Esophagus muscularis mucosa (tissue), 4 donors: ENCODE data around the gene RAB33A. TPM values are rescaled to one million over a fixed set of nuclear protein-coding genes. Genes with fewer than 3 reads are reported as not detected.
A peak's percentile ranks its signal among the peaks of the same experiment; 100 is the strongest.

Experiments used
- DNase-seq: peaks from one replicate; pipeline ENCODE4 v3.0.0-alpha.2; 2017; ENCODE audit errors: extremely low spot score
- H3K27ac ChIP-seq, 4 donors: fragments of 200-600 bp; sonication (generic); replicated peaks in 1 of 4; 1 replicate in 3 of 4; 2 replicates in 1 of 4; pipeline ENCODE4 v1.5.1; 2016 to 2019; ENCODE audit warnings: mild to moderate bottlenecking in 1 of 4
- H3K27me3 ChIP-seq, 4 donors: fragments of 200-600 bp; sonication (generic); one replicate each; pipeline versions ENCODE4 v1.5.1 to v1.6.0; 2016 to 2019
- H3K36me3 ChIP-seq, 4 donors: fragments of 200-600 bp; sonication (generic); one replicate each; pipeline ENCODE4 v1.5.1; 2016 to 2019
- H3K4me1 ChIP-seq, 4 donors: fragments of 200-600 bp; sonication (generic); one replicate each; pipeline ENCODE4 v1.5.1; 2016 to 2019
- H3K4me3 ChIP-seq, 4 donors: fragments of 200-600 bp; sonication (generic); 1 replicate in 2 of 4; 2 replicates in 2 of 4; pipeline ENCODE4 v1.5.1; 2016 to 2019; ENCODE audit warnings: mild to moderate bottlenecking in 4 of 4, moderate library complexity in 1 of 4
- H3K9me3 ChIP-seq, 4 donors: fragments of 200-600 bp; sonication (generic); 1 replicate in 3 of 4; 2 replicates in 1 of 4; pipeline ENCODE4 v1.5.1; 2016 to 2019
- EP300 ChIP-seq: sonication (generic); formaldehyde crosslinking; IDR thresholded peaks from one replicate; pipeline ENCODE4 v1.6.1; 2017; ENCODE audit warnings: antibody characterized with exemption
- POLR2A ChIP-seq: fragments of 450-650 bp; IDR thresholded peaks from one replicate; pipeline ENCODE4 v1.6.1; 2017; ENCODE audit warnings: antibody characterized with exemption, moderate library complexity, mild to moderate bottlenecking, low read depth
- POLR2AphosphoS5 ChIP-seq, 2 donors: sonication (generic); formaldehyde crosslinking; IDR thresholded peaks; one replicate each; pipeline ENCODE4 v1.6.1; 2017; ENCODE audit warnings: antibody characterized with exemption in 2 of 2
- WGBS: methylation state at CpG from one replicate; pipeline ENCODE4 v1.1.5; 2018; 5-methylcytosine and 5-hydroxymethylcytosine counted together
- intact Hi-C: fragments of 100-400 bp; cut with DNase I; formaldehyde crosslinking; loops from one replicate; pipeline ENCODE4 v1.15.1; 2023
- total RNA-seq, 4 donors: library from RNA; depleted of rRNA; stranded (reverse); fragments of >200 nt; gene quantifications; one replicate each; pipeline versions ENCODE4 v1.1.0 to v1.2.1, GENCODE V29; 2016
- TF ChIP-seq, protein P1 (sequence below), 3 experiments: fragments of 200-600 bp in 2 of 3; fragments of 450-650 bp in 1 of 3; sonication (generic) in 2 of 3; IDR thresholded peaks; one replicate each; pipeline ENCODE4 v1.5.1; 2017 to 2019; ENCODE audit warnings: antibody characterized with exemption in 3 of 3, mild to moderate bottlenecking in 2 of 3, moderate library complexity in 1 of 3

Gene RAB33A
- total RNA-seq, 4 donors from 2014 or later, result 0.23 to 1.3 (median 0.91) TPM; not detected in 1

DNA sequence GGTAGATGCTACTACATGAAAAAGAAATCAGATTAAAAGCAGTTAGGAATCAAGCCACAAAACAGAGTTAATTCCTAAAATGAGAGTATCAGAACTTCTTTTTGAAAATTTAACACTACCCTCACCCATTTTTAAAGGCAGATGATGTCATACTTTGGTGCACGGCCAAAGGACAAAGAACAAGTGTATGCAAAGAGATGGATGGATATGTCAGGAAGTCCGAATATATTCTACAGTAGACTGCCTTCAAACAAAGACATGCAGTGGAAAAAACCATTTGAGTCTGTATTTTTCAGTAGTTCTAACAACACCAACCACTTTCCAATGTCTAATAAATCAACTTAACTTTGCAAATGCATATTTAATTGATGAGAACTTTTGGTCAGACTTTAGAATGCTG, 8.4 kb upstream of the RAB33A start:
- no peak for DNase-seq
- WGBS, result 59% methylated on average over 2 of the region's 2 CpGs
- Histone ChIP-seq H3K4me1 (peaks cover 11 to 27% (median 22%) of the 10 kb centered on the region in 4 donors), H3K27me3 (no peaks in the 10 kb centered on the region), H3K27ac (no peak overlapping the region), H3K9me3 (no peaks in the 10 kb centered on the region), H3K36me3 (no peaks in the 10 kb centered on the region), H3K4me3 (no peak overlapping the region)
- intact Hi-C loops, result no loop called here
- TF ChIP-seq POLR2A (no peak), EP300 (no peak)

DNA sequence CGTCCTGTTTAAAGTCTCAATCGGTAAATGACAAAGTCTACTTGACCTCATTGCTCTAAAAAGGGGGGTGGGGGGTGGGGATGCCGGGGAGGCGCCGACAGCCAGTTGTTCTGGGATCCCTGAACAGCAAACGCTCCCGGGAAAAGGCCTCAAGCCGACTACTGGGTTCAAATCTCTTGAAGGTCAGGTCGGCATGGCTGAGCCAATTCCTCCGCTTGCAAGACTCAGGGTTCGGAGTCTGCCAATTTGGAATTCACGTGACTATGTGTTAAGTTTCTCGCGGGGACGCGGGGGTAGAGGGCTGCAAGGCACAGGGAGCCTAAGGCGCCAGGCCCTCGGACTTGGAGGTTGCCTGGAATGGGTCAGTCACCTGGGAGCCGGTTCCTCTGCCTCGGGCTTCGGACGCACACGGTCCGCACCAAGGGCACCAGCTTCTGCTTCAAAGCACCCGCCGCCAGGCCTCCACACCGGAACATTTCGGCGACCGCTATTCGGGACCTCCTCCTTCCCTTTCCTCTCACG, 6.5 kb upstream of the RAB33A start:
- 50% methylated on average over 14 of the region's 32 CpGs for WGBS
- intact Hi-C loops, result no loop called here
- H3K4me1 ChIP-seq, result peaks cover 11 to 27% (median 22%) of the 10 kb centered on the region in 4 donors
- TF ChIP-seq POLR2A (no peak), POLR2AphosphoS5 (IDR thresholded peaks at IDR 0.05) (no peak), EP300 (no peak)
- TF ChIP-seq, protein P1, sequence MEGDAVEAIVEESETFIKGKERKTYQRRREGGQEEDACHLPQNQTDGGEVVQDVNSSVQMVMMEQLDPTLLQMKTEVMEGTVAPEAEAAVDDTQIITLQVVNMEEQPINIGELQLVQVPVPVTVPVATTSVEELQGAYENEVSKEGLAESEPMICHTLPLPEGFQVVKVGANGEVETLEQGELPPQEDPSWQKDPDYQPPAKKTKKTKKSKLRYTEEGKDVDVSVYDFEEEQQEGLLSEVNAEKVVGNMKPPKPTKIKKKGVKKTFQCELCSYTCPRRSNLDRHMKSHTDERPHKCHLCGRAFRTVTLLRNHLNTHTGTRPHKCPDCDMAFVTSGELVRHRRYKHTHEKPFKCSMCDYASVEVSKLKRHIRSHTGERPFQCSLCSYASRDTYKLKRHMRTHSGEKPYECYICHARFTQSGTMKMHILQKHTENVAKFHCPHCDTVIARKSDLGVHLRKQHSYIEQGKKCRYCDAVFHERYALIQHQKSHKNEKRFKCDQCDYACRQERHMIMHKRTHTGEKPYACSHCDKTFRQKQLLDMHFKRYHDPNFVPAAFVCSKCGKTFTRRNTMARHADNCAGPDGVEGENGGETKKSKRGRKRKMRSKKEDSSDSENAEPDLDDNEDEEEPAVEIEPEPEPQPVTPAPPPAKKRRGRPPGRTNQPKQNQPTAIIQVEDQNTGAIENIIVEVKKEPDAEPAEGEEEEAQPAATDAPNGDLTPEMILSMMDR (IDR thresholded peaks at IDR 0.05), result no peak
- H3K4me3 ChIP-seq, result peak overlapping the region; percentile 59 to 67 (median 64)
- H3K27me3 ChIP-seq, result no peaks in the 10 kb centered on the region
- no peaks in the 10 kb centered on the region for H3K9me3 ChIP-seq
- no peaks in the 10 kb centered on the region for H3K36me3 ChIP-seq
- H3K27ac ChIP-seq, result peak overlapping the region; percentile 85 to 91 (median 88)
- no peak for DNase-seq

DNA sequence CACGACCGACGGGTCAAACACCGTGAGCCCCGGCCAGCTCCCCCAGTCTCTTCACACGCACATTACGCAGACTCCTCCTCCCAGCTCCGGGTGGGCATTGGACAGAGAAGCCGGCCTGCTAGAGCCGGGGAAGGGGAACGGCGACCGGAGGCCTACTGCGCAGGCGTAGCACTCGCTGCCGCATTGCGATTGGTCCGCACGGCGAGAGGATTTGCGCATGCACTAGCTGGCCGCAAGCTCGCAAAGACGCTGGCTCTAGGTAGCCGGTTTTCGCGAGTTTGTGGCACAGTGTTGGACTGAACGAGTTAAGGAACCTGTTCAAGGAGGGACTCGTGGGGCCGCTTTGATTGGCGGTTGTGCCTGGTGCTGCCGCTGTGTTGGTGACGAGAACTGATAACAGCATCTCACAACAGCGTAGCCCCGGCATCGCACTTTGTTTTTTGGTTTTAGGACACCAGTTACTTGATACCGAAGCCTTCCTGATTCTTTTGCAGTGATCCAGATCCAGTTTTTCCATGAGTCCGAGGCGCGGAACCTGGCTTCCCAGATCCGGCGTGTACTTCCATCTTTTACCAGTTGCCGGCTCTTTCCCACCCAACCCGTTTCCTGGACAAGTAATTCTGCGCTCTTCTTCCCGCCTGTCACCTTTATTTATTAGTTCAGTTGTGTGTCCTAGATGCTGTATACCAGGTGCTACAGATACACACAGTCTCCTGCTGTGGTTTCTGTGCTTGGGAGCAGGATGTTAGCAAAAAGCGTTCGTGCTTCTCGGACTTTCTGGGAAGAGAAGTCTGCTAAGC, 5.9 kb upstream of the RAB33A start, which contains the start of gene AIFM1:
Gene AIFM1 (minus strand): TSS at position 139 of the 800 bp plus-strand sequence. CDS start 185 bp downstream, outside the sequence.
- Histone ChIP-seq H3K4me3 (peak within 1 kb of the TSS; percentile 59 to 67 (median 64)), H3K27ac (peak within 1 kb of the TSS; percentile 85 to 91 (median 88)), H3K4me1 (peaks cover 11 to 32% (median 26%) of the 10 kb centered on the region in 4 donors), H3K9me3 (no peaks in the 10 kb centered on the region), H3K27me3 (no peaks in the 10 kb centered on the region), H3K36me3 (no peaks in the 10 kb centered on the region)
- 27% methylated on average over 37 of the region's 50 CpGs for WGBS
- TF ChIP-seq EP300, result no peak
- no peak for TF ChIP-seq POLR2A
- peak; percentile 77 to 88 for TF ChIP-seq POLR2AphosphoS5 (IDR thresholded peaks at IDR 0.05)
- TF ChIP-seq, protein P1 (IDR thresholded peaks at IDR 0.05), result peak in 1 of 3 experiments; percentile 8
- intact Hi-C loops, result no loop called here
- DNase-seq, result peak; percentile 96

DNA sequence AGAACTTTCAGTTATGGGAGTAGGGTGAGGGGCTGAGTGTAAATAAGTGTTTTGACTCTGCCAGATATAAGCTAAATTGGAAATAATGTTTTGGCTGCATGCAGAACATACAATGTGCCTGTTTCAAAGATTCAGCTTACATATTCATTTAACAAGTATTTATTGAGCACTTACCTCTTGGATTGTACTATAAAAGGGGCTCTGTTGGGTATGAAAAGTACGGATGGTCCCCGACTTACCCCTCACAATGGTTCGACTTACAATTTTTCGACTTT, 5.3 kb upstream of the RAB33A start:
- peak overlapping the region; percentile 59 to 67 (median 64) for H3K4me3 ChIP-seq
- intact Hi-C loops, result no loop called here
- H3K9me3 ChIP-seq, result no peaks in the 10 kb centered on the region
- peak overlapping the region; percentile 85 to 91 (median 88) for H3K27ac ChIP-seq
- H3K36me3 ChIP-seq, result no peaks in the 10 kb centered on the region
- no peaks in the 10 kb centered on the region for H3K27me3 ChIP-seq
- peaks cover 11 to 37% (median 32%) of the 10 kb centered on the region in 4 donors for H3K4me1 ChIP-seq
- TF ChIP-seq POLR2A, result no peak
- whole genome bisulfite sequencing, result 33% methylated on average over 4 of the region's 4 CpGs
- DNase-seq, result no peak

DNA sequence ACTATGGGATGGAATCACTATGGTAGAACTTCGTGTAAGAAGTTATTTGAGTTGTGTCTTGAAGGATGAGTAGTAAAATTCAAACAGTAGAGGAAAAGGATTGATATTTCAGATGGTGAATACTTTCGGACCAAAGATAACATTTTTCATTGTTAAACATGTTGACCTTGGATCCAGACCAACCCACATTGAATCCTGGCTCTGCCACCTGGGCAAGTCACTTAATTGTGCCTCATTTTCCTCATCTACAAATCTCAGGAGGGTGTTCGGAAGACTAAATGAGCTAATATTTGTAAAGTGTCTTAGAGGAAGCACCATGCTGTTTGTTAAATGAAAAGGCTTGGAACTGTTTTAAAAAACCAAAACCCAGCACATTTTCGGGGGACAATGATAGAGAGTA, 4.7 kb upstream of the RAB33A start:
- TF ChIP-seq POLR2AphosphoS5 (IDR thresholded peaks at IDR 0.05), result no peak
- no peak for TF ChIP-seq EP300
- TF ChIP-seq, protein P1 (IDR thresholded peaks at IDR 0.05), result no peak
- no peak for TF ChIP-seq POLR2A
- Histone ChIP-seq H3K9me3 (no peaks in the 10 kb centered on the region), H3K27me3 (peaks cover 0 to 3% (median 0%) of the 10 kb centered on the region in 4 donors), H3K36me3 (no peaks in the 10 kb centered on the region), H3K27ac (peak overlapping the region in 3 of 4 donors; percentile 87 to 91 (median 90)), H3K4me1 (peaks cover 11 to 43% (median 38%) of the 10 kb centered on the region in 4 donors), H3K4me3 (no peak overlapping the region)
- DNase-seq, result no peak
- 62% methylated on average over 4 of the region's 4 CpGs for WGBS
- intact Hi-C loops, result no loop called here
